Tibial artery (tissue), 4 donors: ENCODE results near the gene NSG1.

Experiments used
- DNase-seq, 2 donors: peaks; one replicate each; pipeline ENCODE4 v3.0.0-alpha.2; 2019
- H3K27ac ChIP-seq, 2 donors: fragments of 200-600 bp; sonication (generic) in 1 of 2; 1 replicate in 1 of 2; 2 replicates in 1 of 2; pipeline ENCODE4 v1.5.1; 2018 to 2019; ENCODE audit warnings: mild to moderate bottlenecking in 1 of 2
- H3K27me3 ChIP-seq, 2 donors: fragments of 200-600 bp; sonication (generic) in 1 of 2; one replicate each; pipeline versions ENCODE4 v1.5.1 to v1.6.0; 2016 to 2019
- H3K36me3 ChIP-seq, 3 donors: fragments of 200-600 bp; sonication (generic) in 2 of 3; one replicate each; pipeline ENCODE4 v1.5.1; 2016 to 2019; ENCODE audit warnings: mild to moderate bottlenecking in 2 of 3
- H3K4me1 ChIP-seq, 4 donors: fragments of 200-600 bp; sonication (generic) in 2 of 4; 1 replicate in 3 of 4; 2 replicates in 1 of 4; pipeline ENCODE4 v1.5.1; 2016 to 2019
- H3K4me3 ChIP-seq, 2 donors: fragments of 200-600 bp; sonication (generic) in 1 of 2; 1 replicate in 1 of 2; 2 replicates in 1 of 2; pipeline ENCODE4 v1.5.1; 2018 to 2019; ENCODE audit warnings: mild to moderate bottlenecking in 2 of 2
- H3K9me3 ChIP-seq, 3 donors: fragments of 200-600 bp; sonication (generic) in 1 of 3; one replicate each; pipeline ENCODE4 v1.5.1; 2016 to 2019
- intact Hi-C: fragments of 100-400 bp; cut with DNase I; formaldehyde crosslinking; loops from one replicate; pipeline ENCODE4 v1.15.0; 2023; ENCODE audit warnings: low total_unique reads
- TF ChIP-seq, protein P1 (sequence below), 2 experiments: fragments of 200-600 bp in 1 of 2; fragments of 450-650 bp in 1 of 2; IDR thresholded peaks; one replicate each; pipeline ENCODE4 v1.5.1; 2017 to 2019; ENCODE audit warnings: antibody characterized with exemption in 2 of 2, mild to moderate bottlenecking in 1 of 2, moderate library complexity in 1 of 2

NSG1 gene

DNA sequence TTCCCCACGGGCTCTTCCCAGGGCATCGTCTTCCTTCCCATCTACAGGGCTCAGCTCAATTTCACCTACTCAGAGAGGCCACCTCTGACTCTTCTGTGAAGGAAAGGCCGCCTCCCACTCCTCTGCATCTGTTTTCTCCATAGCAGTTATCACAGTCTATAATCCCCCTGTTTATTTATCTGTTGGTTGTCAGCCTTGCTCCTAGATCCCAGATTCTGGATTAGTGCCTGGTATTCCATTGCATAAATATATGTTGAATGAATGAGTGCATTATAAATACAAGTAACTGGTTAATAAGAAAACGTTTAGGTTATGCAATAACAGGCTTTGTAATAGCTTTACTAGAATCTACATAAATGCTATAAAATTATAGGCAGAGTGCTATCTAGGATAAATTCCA is 52.9 kb downstream of the NSG1 start:
- H3K36me3 ChIP-seq: peaks cover 24 to 32% (median 31%) of the 10 kb centered on the region in 3 donors
- intact Hi-C loops: no loop called here
- no peak overlapping the region for H3K4me3 ChIP-seq
- no peaks in the 10 kb centered on the region for H3K9me3 ChIP-seq
- H3K27ac ChIP-seq: no peak overlapping the region
- H3K4me1 ChIP-seq: no peaks in the 10 kb centered on the region
- H3K27me3 ChIP-seq: no peaks in the 10 kb centered on the region
- no peak for DNase-seq
- TF ChIP-seq, protein P1, sequence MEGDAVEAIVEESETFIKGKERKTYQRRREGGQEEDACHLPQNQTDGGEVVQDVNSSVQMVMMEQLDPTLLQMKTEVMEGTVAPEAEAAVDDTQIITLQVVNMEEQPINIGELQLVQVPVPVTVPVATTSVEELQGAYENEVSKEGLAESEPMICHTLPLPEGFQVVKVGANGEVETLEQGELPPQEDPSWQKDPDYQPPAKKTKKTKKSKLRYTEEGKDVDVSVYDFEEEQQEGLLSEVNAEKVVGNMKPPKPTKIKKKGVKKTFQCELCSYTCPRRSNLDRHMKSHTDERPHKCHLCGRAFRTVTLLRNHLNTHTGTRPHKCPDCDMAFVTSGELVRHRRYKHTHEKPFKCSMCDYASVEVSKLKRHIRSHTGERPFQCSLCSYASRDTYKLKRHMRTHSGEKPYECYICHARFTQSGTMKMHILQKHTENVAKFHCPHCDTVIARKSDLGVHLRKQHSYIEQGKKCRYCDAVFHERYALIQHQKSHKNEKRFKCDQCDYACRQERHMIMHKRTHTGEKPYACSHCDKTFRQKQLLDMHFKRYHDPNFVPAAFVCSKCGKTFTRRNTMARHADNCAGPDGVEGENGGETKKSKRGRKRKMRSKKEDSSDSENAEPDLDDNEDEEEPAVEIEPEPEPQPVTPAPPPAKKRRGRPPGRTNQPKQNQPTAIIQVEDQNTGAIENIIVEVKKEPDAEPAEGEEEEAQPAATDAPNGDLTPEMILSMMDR (IDR thresholded peaks at IDR 0.05): no peak

DNA sequence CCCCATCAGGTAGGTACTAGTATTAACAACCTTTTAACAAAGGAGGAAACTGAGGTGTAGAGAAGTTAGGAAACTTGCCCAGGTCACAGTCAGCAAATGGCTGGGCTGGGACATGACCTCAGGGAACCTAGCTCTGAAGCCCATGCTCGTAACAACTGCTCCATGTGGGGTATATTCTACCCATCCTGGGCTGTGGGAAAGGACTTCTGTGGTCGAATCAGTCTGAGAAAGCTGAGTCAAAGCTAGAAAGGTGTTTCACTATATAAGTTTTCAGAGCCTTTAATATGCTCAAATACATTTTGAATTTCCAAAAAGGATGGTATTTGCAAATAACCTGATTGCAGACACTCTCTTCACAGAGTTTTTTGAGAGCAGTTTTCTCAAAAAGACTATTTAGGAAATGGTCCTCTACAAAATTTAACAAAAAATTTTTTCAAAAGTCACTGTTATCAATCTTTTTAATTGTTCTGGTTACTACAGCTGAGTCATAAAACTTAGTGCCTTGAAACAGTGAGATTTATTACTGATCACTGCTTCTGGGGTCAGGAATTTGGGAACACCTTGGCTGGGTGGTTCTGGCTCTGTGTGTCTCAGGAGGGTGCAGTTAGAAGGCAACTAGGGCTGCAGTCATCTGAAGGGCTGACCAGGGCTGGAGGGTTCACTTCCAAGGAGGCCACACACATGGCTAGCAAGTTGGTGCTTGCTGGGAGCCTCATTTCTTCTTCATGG is 53.6 kb downstream of the NSG1 start:
- Histone ChIP-seq H3K4me3 (no peak overlapping the region), H3K36me3 (peaks cover 19 to 29% (median 25%) of the 10 kb centered on the region in 3 donors), H3K4me1 (no peaks in the 10 kb centered on the region), H3K9me3 (no peaks in the 10 kb centered on the region), H3K27me3 (no peaks in the 10 kb centered on the region), H3K27ac (no peak overlapping the region)
- TF ChIP-seq, protein P1 (IDR thresholded peaks at IDR 0.05): no peak
- DNase-seq: no peak
- intact Hi-C loops: no loop called here

DNA sequence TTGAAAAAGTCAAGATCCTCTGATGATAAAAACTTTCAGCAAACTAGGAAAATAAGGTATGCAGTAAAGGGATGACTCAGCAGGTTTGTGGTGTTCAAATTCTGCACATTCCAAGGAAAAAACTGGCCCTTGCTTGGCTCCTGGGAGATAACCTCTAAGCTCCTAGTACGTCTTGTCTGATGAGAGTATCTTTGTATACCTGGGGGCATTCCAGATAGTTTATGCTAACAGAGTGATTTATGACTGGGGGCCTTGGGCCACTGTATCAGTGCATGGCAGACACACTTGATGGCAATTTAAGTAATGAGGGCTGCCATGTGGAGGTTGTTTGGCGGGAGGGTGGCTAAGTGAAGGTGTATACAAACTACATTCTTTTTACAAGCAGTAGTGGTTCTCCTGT is 56.9 kb downstream of the NSG1 start:
- Histone ChIP-seq H3K27ac (no peak overlapping the region), H3K9me3 (no peaks in the 10 kb centered on the region), H3K4me3 (no peak overlapping the region), H3K4me1 (no peaks in the 10 kb centered on the region), H3K36me3 (peaks cover 0 to 5% (median 3%) of the 10 kb centered on the region in 3 donors), H3K27me3 (no peaks in the 10 kb centered on the region)
- intact Hi-C loops: no loop called here
- TF ChIP-seq, protein P1 (IDR thresholded peaks at IDR 0.05): no peak
- no peak for DNase-seq

DNA sequence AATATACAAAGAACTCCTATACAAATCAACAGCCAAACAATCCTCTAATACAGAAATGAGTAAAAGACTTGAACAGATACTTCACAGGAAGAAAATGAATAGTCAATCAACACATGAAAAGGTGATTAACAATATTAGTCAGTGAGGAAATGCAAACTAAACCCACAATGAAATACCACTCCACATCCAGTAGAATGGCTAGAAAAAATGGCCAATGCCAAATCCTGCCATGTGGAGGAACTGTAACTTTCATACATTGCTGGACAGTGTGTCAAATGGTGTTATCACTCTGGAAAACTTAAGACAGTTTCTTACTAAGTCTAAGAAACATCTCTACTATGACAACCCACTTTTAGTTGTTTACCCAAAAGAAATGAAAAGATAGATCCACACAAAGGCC is 59.5 kb downstream of the NSG1 start:
- no peaks in the 10 kb centered on the region for H3K4me1 ChIP-seq
- H3K27me3 ChIP-seq: no peaks in the 10 kb centered on the region
- peaks cover under 1 to 4% (median 3%) of the 10 kb centered on the region in 3 donors for H3K36me3 ChIP-seq
- TF ChIP-seq, protein P1 (IDR thresholded peaks at IDR 0.05): no peak
- intact Hi-C loops: no loop called here
- DNase-seq: no peak
- no peak overlapping the region for H3K4me3 ChIP-seq
- no peaks in the 10 kb centered on the region for H3K9me3 ChIP-seq
- no peak overlapping the region for H3K27ac ChIP-seq

DNA sequence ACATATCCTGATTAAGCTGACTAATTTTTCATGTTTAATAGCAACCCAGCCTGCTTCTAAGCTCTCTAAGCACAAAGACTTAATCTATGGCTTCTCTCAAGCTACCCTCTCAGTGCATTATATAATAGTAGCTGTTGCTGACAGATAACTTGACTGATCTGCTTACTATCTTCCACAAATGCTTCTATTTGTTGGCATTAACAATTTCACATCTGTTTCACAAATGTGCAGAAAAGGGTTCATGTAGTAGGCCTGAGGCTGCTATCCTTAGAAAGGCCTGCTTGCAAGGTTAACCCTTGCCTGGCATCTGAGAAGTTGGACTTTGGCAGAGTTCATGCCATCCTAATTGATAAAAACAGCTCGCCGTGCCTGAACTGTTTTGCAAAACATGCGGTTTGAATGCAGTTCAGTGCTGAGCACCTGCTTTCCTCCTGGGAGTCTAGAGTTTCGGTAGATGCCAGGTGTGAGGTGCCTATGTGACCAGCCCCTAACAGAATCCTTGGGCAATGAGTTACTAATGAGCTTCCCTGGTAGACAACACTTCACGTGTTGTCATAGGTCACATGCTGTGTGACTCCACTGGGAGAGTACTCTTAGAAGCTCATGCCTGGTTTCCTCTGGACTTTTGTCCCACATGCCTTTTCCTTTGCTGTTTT is 68.4 kb downstream of the NSG1 start:
- Histone ChIP-seq H3K4me1 (no peaks in the 10 kb centered on the region), H3K4me3 (no peak overlapping the region), H3K9me3 (peaks cover 0 to 7% (median 6%) of the 10 kb centered on the region in 3 donors), H3K27ac (no peak overlapping the region), H3K36me3 (peaks cover 64 to 85% (median 65%) of the 10 kb centered on the region in 3 donors), H3K27me3 (no peaks in the 10 kb centered on the region)
- intact Hi-C loops: no loop called here
- no peak for DNase-seq
- TF ChIP-seq, protein P1 (IDR thresholded peaks at IDR 0.05): no peak
